OCI-LY7 (cell line): ENCODE measurements around the gene CBX8. TPM values are rescaled to one million over a fixed set of nuclear protein-coding genes. Genes with fewer than 3 reads are reported as not detected.

Experiments
- BruUV-seq: library from RNA; stranded (reverse); fragments of 400-500 nt; replicated peaks from 2 replicates; lab custom pipeline; 2021; lab: Mats Ljungman, UMichigan
- CTCF ChIA-PET: fragments of 300-600 bp; sonication (Branson Sonifier 250); formaldehyde crosslinking; loops from one replicate; lab custom pipeline; 2022; ENCODE audit warnings: antibody characterized with exemption; ENCODE audit not compliant: unreplicated experiment; lab: Charles Lee
- POLR2A ChIA-PET: fragments of 300-600 bp; sonication (Branson Sonifier 250); formaldehyde crosslinking; loops from one replicate; lab custom pipeline; 2022; ENCODE audit warnings: antibody characterized with exemption; lab: Charles Lee
- DNase-seq: peaks from one replicate; pipeline ENCODE4 v3.0.0-alpha.2; 2015; ENCODE audit warnings: low spot score
- H2AFZ ChIP-seq: fragments of 200-600 bp; sonication (generic), shearing (Covaris generic); 2 replicates; pipeline ENCODE4 v1.6.1; 2014; ENCODE audit warnings: mild to moderate bottlenecking, antibody characterized with exemption, low read length, moderate library complexity
- H3K27ac ChIP-seq: fragments of 200-600 bp; sonication (generic); 2 replicates; pipeline ENCODE4 v1.5.1; 2014; ENCODE audit warnings: mixed run types, low read depth, mild to moderate bottlenecking, moderate library complexity, low read length, inconsistent platforms; ENCODE audit not compliant: poor library complexity, severe bottlenecking
- H3K36me3 ChIP-seq: fragments of 200-600 bp; sonication (generic); 2 replicates; pipeline ENCODE4 v1.6.1; 2014; ENCODE audit warnings: mild to moderate bottlenecking, antibody characterized with exemption, low read length, moderate library complexity, mixed read lengths; ENCODE audit not compliant: insufficient read depth
- H3K4me1 ChIP-seq: fragments of 200-600 bp; sonication (generic); 2 replicates; pipeline ENCODE4 v1.5.1; 2014; ENCODE audit warnings: mild to moderate bottlenecking, low read length; ENCODE audit not compliant: insufficient read depth, poor library complexity, severe bottlenecking
- H3K4me2 ChIP-seq: fragments of 200-600 bp; sonication (generic); 2 replicates; pipeline ENCODE4 v1.6.1; 2014; ENCODE audit warnings: mild to moderate bottlenecking, low read length
- H3K4me3 ChIP-seq: fragments of 200-600 bp; sonication (generic); 2 replicates; pipeline ENCODE4 v1.5.1; 2014; ENCODE audit warnings: mild to moderate bottlenecking, low read depth, low read length; ENCODE audit not compliant: poor library complexity, severe bottlenecking
- H3K79me2 ChIP-seq: fragments of 200-600 bp; sonication (generic); 2 replicates; pipeline ENCODE4 v1.6.1; 2016; ENCODE audit warnings: low read depth, mild to moderate bottlenecking, low read length, moderate library complexity, mixed read lengths; ENCODE audit not compliant: insufficient read depth
- H3K9me2 ChIP-seq: fragments of 200-600 bp; sonication (generic); 2 replicates; pipeline ENCODE4 v1.6.1; 2016; ENCODE audit warnings: mild to moderate bottlenecking, low read length, mixed read lengths; ENCODE audit not compliant: insufficient read depth
- H3K9me3 ChIP-seq: fragments of 200-600 bp; sonication (generic); 2 replicates; pipeline ENCODE4 v1.6.1; 2014; ENCODE audit warnings: mild to moderate bottlenecking, mixed run types, low read length, mixed read lengths
- H4K20me1 ChIP-seq: fragments of 200-600 bp; sonication (generic); 2 replicates; pipeline ENCODE4 v1.6.1; 2014; ENCODE audit warnings: mild to moderate bottlenecking, antibody characterized with exemption, low read length, moderate library complexity, mixed read lengths; ENCODE audit not compliant: insufficient read depth
- CTCF ChIP-seq: fragments of 200-600 bp; sonication (generic); conservative IDR thresholded peaks from 2 replicates; pipeline ENCODE4 v1.5.1; 2014; ENCODE audit warnings: mild to moderate bottlenecking, antibody characterized with exemption, low read length, moderate library complexity, mixed read lengths
- EZH2phosphoT487 ChIP-seq: fragments of 200-600 bp; sonication (generic); IDR thresholded peaks from 2 replicates; pipeline ENCODE4 v1.6.1; 2018; ENCODE audit warnings: low read depth, borderline replicate concordance, mild to moderate bottlenecking, mixed run types, antibody characterized with exemption, low read length, moderate library complexity, mixed read lengths
- intact Hi-C: fragments of 100-400 bp; cut with micrococcal nuclease; formaldehyde crosslinking; loops from one replicate; pipeline ENCODE4 v1.10.0; 2022; ENCODE audit not compliant: unreplicated experiment
- total RNA-seq, 2 experiments: library from RNA; depleted of rRNA in 1 of 2; stranded (reverse); fragments of >200 nt in 1 of 2; shearing (Covaris generic) in 1 of 2; gene quantifications; 2 replicates each; pipeline ENCODE4 v1.2.3, GENCODE V29; 2014 to 2022

Gene CBX8
- total RNA-seq, 2 experiments from 2014 or later: 7.5 to 16.3 TPM

- DNase-seq: no peak
- no TSS peak for BruUV-seq
- Histone ChIP-seq H4K20me1 (no peaks in the 10 kb centered on the region), H3K4me1 (peaks cover 1% of the 10 kb centered on the region), H3K79me2 (no peaks in the 10 kb centered on the region), H3K36me3 (0 out of 2 replicates have a peak, but pooled peaks cover 8% of the 10 kb centered on the region), H3K27ac (no peak overlapping the region), H3K9me3 (no peaks in the 10 kb centered on the region), H3K9me2 (no peaks in the 10 kb centered on the region), H3K4me3 (no peak overlapping the region), H3K4me2 (no peak overlapping the region), H2AFZ (no peak overlapping the region)
- intact Hi-C loops: no loop called here
- no peak for TF ChIP-seq CTCF
- TF ChIP-seq EZH2phosphoT487: no peak
- ChIA-PET CTCF (no interaction called here), POLR2A (interaction anchor here (0.6 to 1.4 kb wide), 3 partner anchors 98 to 210 kb away, joined by 3 read pairs; no protein-coding TSS in a partner anchor)
Observed at GRCh38 chr17:79786930-79787643, 9.8 kb downstream of the CBX8 start.

- ChIA-PET CTCF (no interaction called here), POLR2A (interaction anchor here (1.4 kb wide), 1 partner anchor 208 kb away, joined by 3 read pairs; no protein-coding TSS in a partner anchor)
- 0 out of 2 replicates have a peak, but pooled peaks cover 10% of the 10 kb centered on the region for H3K36me3 ChIP-seq
- no peaks in the 10 kb centered on the region for H3K9me3 ChIP-seq
- no peak overlapping the region for H3K4me2 ChIP-seq
- peaks cover 11% of the 10 kb centered on the region for H3K4me1 ChIP-seq
- no peak overlapping the region for H3K4me3 ChIP-seq
- BruUV-seq: no TSS peak
- no peaks in the 10 kb centered on the region for H4K20me1 ChIP-seq
- no peak overlapping the region for H2AFZ ChIP-seq
- H3K79me2 ChIP-seq: no peaks in the 10 kb centered on the region
- no peak for DNase-seq
- H3K27ac ChIP-seq: no peak overlapping the region
- no peaks in the 10 kb centered on the region for H3K9me2 ChIP-seq
- TF ChIP-seq EZH2phosphoT487 (no peak), CTCF (no peak)
- intact Hi-C loops: no loop called here
Observed at GRCh38 chr17:79785900-79786810, 10.7 kb downstream of the CBX8 start.
